Ramos (cell line): ENCODE results near the gene MRGPRE.
"Not testable (repeated sequence)": the region's sequence is repeated elsewhere in the genome, so short reads cannot be mapped to it uniquely, and the experiment has no call there.

Experiments
- in situ Hi-C: fragments of 300-500 bp; cut with MboI; formaldehyde crosslinking; loops from one replicate; pipeline ENCODE4 v1.14.3; 2022; ENCODE audit warnings: low sequenced_read_pairs; ENCODE audit not compliant: unreplicated experiment

MRGPRE gene, protein sequence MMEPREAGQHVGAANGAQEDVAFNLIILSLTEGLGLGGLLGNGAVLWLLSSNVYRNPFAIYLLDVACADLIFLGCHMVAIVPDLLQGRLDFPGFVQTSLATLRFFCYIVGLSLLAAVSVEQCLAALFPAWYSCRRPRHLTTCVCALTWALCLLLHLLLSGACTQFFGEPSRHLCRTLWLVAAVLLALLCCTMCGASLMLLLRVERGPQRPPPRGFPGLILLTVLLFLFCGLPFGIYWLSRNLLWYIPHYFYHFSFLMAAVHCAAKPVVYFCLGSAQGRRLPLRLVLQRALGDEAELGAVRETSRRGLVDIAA

GRCh38 chr11:3231851-3232744, at the start of gene MRGPRE:
TSS of gene MRGPRE (minus strand) at chr11:3232417. CDS start at chr11:3228799, 3,618 bp downstream.
- in situ Hi-C loops: no loop called here

DNA sequence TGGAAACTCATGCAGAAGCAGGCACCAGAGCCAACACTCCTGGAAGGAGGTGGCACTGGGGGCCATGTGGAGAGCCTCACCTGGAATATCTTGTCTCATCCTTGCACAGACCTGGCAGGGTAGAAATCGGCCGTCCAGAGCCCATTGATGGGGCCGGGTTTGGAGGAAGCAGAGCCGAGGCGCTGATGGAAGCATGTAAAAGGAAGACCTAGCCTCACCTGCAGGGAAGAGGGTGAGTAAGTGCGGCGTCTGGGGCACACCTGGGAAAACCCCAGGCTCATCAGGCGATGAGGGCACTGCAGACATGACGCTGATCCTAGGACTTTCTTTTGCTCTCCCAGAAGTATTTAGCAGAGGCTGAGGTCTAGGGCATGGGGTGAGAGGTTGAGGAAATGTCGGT, 48.9 kb upstream of the MRGPRE start:
- in situ Hi-C loops: not testable (repeated sequence)

DNA sequence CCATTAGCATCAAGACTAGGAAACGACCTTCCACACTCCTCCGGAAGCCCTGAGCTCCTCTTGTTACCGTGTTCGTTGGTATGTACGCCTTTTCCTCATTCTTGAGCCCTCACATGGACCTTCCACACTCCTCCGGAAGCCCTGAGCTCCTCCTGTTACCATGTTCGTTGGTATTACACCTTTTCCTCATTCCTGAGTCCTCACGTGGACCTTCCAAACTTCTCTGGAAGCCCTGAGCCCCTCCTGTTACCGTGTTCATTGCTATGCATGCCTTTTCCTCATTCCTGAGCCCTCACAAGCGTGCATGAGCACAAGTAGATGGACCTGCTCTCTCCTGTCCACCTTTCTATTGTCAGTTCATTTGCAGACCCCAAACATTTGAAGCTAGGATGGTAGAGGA, 48.4 kb upstream of the MRGPRE start:
- in situ Hi-C loops: not testable (repeated sequence)

- in situ Hi-C loops: not testable (repeated sequence)
Observed at GRCh38 chr11:3278922-3279321, 46.7 kb upstream of the MRGPRE start.

DNA sequence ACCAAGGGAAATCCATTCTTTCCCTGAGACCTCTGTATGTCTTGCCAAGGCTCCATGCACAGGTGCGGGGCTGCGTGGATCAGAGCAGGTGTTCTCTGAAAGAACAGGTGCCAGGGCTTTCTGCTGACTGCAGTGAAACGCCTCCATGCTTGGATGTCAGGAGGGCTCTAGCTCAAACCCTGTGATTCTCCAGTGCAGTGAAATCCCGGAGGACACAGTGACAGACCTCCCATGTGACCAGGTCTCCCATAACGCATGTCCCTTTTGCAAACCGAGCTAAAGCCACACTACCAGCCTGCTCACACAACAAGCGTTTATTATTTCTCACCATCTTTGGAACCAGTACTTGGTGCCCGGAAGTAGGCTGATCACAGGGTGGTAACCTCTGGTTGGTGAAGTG, 41.4 kb upstream of the MRGPRE start:
- in situ Hi-C loops: not testable (repeated sequence)

GRCh38 chr11:3262548-3262947, 30.3 kb upstream of the MRGPRE start:
- in situ Hi-C loops: not testable (repeated sequence)

- in situ Hi-C loops: not testable (repeated sequence)
Observed at GRCh38 chr11:3261831-3262230, 29.6 kb upstream of the MRGPRE start.

DNA sequence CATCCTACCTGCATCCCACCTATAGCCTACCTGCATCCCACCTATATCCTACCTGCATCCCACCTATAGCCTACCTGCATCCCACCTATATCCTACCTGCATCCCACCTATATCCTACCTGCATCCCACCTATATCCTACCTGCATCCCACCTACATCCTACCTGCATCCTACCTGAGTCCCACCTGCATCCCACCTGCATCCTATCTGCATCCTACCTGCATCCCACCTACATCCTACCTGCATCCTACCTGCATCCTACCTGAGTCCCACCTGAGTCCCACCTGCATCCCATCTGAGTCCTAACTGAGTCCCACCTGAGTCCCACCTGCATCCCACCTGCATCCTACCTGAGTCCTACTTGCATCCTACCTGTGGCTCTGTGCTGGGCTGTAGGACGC, 25.3 kb upstream of the MRGPRE start:
- in situ Hi-C loops: not testable (repeated sequence)

- in situ Hi-C loops: not testable (repeated sequence)
Observed at GRCh38 chr11:3255241-3255640, 23.0 kb upstream of the MRGPRE start.

DNA sequence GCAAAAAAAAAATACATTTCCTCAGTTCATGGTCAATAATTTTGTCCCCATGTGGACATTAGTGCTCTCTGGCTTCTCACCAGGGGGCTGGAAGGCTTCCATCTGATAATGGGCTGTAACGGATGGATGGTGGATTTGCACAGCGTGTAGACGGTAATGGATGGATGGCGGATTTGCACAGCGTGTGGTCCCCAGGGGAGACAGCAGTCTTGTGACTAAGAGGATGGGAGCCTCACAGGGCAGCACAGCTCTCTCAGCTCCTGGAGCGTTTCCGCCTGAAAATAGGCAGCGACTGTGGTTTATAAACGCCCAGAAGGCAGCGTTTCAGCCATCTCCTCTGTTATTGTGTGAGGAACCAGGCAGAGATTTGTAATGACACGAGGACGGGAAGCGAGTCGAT, 22.6 kb upstream of the MRGPRE start:
- in situ Hi-C loops: not testable (repeated sequence)

GRCh38 chr11:3245071-3245470, 12.9 kb upstream of the MRGPRE start:
- in situ Hi-C loops: no loop called here

DNA sequence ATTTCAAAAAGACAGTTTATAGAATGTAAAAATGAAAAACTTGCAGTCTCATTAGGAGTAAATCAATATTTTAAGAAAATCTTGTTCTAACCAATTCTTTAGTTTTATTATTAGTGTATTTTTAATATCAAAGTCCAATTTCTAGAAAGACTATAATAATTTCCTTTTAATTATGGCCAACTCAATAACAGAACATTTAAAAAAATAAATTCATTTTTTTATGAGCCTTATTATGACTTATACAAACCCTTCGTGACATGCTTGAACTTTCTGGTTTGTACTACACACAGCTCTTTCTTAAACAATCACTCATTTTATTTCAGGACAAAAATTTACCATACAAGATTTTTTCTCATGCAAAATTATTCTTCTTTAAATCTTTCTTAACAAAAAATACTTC, 11.7 kb upstream of the MRGPRE start:
- in situ Hi-C loops: no loop called here

DNA sequence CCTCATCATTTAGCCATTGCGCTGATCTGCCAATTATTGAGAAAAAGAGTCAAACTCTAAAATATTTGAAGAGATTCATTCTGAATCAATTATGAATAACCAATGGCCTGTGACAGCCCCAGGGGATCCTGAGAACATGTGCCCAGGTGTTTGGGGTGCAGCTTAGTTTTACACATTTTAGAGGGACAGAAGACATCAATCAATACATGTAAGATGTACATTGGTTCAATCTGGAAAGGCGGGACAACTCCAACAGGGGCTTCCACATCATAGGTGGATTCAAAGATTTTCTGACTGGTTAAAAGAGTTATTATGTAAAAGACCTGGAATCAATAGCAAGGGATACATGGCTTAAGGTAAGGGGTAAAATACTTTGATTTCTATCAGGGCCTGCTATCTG, 4.9 kb upstream of the MRGPRE start:
- in situ Hi-C loops: no loop called here

DNA sequence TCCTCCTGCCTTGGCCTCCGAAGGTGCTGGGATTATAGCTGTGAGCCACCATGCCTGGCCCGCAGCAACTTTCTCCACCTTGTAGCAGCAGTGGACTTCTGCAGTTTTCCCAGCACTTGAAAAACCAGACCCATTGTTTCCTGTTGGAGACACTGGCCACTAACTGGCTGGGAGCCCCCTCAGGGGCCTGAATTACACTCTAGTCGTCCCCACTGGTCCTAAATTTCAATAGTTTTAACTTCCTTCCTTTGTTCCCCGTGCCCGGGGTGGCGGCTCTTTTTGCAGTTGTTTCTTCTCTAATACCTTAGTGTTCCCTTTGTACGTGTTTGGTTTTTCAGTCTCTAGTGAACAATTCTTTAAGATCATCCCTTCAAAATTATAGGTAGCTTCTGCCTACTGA, 2.6 kb upstream of the MRGPRE start:
- in situ Hi-C loops: no loop called here

GRCh38 chr11:3232956-3233355, 739 bp upstream of the MRGPRE start:
- in situ Hi-C loops: no loop called here

DNA sequence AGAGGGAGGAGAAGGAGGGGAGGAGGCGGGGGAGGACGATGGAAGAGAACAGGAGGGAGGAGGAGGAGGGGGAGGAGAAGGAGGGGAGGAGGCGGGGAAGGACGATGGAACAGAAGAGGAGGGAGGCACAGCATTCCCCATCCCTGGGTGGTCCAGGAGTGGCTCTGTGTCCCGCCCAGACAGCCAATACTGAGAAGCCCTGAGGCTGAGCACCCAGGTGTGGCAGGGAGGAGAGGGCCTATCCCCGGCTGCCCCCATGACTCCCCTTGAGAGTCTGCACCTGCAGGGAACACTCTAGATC, 717 bp downstream of the MRGPRE start:
- in situ Hi-C loops: no loop called here

DNA sequence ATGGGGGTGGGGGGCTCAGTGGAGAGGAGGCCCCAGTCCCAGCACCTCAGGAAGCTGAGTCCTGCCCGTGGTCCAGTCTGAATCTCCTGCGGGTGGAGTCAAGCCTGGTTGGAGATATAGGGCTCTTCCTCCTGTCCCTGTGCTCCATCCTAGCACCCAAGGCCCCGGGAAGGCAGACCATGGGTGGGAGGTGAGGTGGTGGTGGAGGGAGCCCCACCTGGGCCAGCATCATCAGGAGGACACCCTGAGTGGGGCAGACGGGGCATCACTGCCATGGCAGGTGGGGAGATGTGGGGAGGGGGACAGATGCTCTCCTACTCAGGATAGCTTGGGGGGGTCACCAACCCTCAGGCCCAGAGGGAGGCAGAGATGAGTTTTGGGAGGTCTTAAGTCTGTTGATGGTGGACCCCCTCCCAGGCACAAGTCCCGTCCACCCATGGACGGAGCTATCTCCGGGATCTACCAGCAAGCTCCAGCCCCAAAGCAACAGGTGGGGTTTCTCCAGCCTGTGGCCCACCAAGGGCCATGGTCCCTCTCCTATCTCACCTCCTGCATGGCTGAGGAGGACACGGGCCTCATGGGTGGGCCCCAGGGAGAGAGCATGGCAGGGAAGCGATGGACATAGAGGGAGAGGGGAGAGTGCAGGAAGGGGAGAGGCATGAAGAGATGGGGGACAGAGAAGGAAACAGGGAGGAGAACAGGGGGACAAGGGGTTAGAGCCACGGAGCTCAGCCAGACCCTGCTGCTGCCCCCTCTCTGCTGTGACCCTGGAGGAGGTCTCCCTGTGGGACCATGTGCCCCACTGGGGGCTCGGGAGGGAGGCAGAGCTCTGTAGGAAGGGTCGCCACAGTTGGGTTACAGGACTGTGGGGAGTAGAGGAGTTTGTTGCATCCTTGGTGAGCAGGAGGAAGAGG, 1.3 kb downstream of the MRGPRE start:
- in situ Hi-C loops: no loop called here

DNA sequence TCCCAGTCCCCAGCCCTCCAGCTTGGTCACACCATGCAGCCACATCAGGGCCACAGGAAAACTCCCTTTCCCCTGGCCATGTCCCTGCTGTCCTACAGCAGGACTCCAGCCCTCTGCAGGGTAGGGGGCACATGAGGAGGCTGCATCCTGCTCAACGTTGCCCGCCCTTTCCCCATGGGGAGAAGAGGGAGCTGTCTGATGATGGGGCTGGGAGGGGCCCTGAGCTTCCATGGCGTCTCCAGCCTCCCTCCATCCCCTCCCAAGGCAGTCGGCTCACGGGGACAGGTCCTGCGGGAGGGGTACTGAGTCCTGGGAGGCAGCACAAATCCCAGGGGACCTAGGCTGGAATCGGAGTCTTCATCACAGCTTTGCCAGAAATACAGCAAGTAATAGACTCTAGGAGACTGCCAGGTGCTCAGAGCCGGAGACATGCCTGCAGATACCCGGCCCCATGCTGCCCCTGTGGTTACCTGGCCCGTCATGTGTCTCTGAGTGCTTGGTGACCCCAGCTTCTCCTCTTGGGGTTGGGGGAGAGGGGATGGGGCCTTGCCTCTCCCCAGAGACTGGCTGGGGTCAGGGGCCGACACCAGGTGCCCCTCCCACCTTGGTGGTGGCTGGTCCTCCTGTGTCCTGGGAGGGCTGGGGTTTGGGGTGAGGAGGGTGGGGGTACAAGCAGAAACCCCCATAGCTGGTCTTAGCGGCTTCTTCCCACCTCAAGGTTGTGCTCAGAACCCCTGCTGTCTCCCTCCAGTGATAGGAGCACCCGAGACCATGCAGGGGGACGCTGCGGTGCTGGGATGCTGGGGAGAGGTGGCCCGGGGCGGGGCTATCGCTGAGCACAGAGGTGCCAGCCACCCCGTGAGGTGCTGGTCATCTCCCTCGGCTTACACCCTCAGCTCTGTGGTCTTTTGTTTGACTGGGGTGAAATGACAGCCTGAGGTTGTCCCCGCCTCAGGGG, 2.3 kb downstream of the MRGPRE start:
- in situ Hi-C loops: no loop called here

- in situ Hi-C loops: no loop called here
Observed at GRCh38 chr11:3228445-3228829, 3.8 kb downstream of the MRGPRE start.
